Subcutaneous abdominal adipose tissue (tissue), 5 donors: ENCODE measurements around the gene OTOP2.

Experiments used
- H3K27ac ChIP-seq: one replicate; pipeline ENCODE4 v1.7.0; 2013; ENCODE audit warnings: low read depth, mild to moderate bottlenecking, inconsistent platforms, low read length, moderate library complexity
- H3K27me3 ChIP-seq, 5 donors: one replicate each; pipeline ENCODE4 v1.7.0; 2013; ENCODE audit warnings: low read length in 5 of 5, inconsistent platforms in 1 of 5; ENCODE audit not compliant: control insufficient read depth in 5 of 5, insufficient read depth in 4 of 5
- H3K36me3 ChIP-seq, 5 donors: one replicate each; pipeline ENCODE4 v1.7.0; 2013; ENCODE audit warnings: low read length in 5 of 5; ENCODE audit not compliant: control insufficient read depth in 5 of 5, insufficient read depth in 5 of 5
- H3K4me1 ChIP-seq, 5 donors: one replicate each; pipeline ENCODE4 v1.7.0; 2013; ENCODE audit warnings: low read length in 5 of 5, mild to moderate bottlenecking in 3 of 5, moderate library complexity in 1 of 5; ENCODE audit not compliant: control insufficient read depth in 5 of 5, insufficient read depth in 5 of 5
- H3K4me3 ChIP-seq, 5 donors: one replicate each; pipeline ENCODE4 v1.7.0; 2013; ENCODE audit warnings: low read length in 5 of 5, low read depth in 1 of 5
- H3K9ac ChIP-seq, 5 donors: one replicate each; pipeline ENCODE4 v1.7.0; 2013; ENCODE audit warnings: low read length in 5 of 5, mild to moderate bottlenecking in 4 of 5, moderate library complexity in 3 of 5
- H3K9me3 ChIP-seq, 5 donors: one replicate each; pipeline ENCODE4 v1.7.0; 2013; ENCODE audit warnings: low read length in 5 of 5; ENCODE audit not compliant: control insufficient read depth in 5 of 5
- donor health status: healthy.
- donor health status: healthy.
- donor health status: healthy.
- donor health status: healthy.
- donor health status: healthy.

Gene OTOP2

GRCh38 chr17:74916136-74916850, 7.8 kb upstream of the OTOP2 start:
- Histone ChIP-seq H3K9me3 (peaks cover 0 to 2% (median 0%) of the 10 kb centered on the region in 5 donors), H3K27ac (no peak overlapping the region), H3K4me3 (no peak overlapping the region), H3K4me1 (peaks cover 0 to 17% (median 3%) of the 10 kb centered on the region in 5 donors), H3K9ac (no peak overlapping the region), H3K36me3 (no peaks in the 10 kb centered on the region), H3K27me3 (peaks cover 23 to 54% (median 39%) of the 10 kb centered on the region in 5 donors)

- no peak overlapping the region for H3K9ac ChIP-seq
- H3K27me3 ChIP-seq = peaks cover 28 to 59% (median 44%) of the 10 kb centered on the region in 5 donors
Measured at GRCh38 chr17:74916851-74917199, 7.2 kb upstream of the OTOP2 start.

GRCh38 chr17:74917430-74917829, 6.6 kb upstream of the OTOP2 start:
- H3K27me3 ChIP-seq = peaks cover 33 to 64% (median 49%) of the 10 kb centered on the region in 5 donors
- H3K4me3 ChIP-seq = no peak overlapping the region
- peaks cover 0 to 18% (median 3%) of the 10 kb centered on the region in 5 donors for H3K4me1 ChIP-seq
- no peaks in the 10 kb centered on the region for H3K36me3 ChIP-seq
- H3K9ac ChIP-seq = no peak overlapping the region
- no peak overlapping the region for H3K27ac ChIP-seq
- H3K9me3 ChIP-seq = peaks cover 0 to 2% (median 0%) of the 10 kb centered on the region in 5 donors

More at GRCh38 chr17:74916851-74917199, 7.2 kb upstream of the OTOP2 start:
- Histone ChIP-seq H3K27ac (no peak overlapping the region), H3K4me3 (no peak overlapping the region), H3K9me3 (peaks cover 0 to 2% (median 0%) of the 10 kb centered on the region in 5 donors), H3K36me3 (no peaks in the 10 kb centered on the region), H3K4me1 (peaks cover 0 to 17% (median 3%) of the 10 kb centered on the region in 5 donors)

- peaks cover 0 to 2% (median 0%) of the 10 kb centered on the region in 5 donors for H3K9me3 ChIP-seq
- H3K4me1 ChIP-seq = peaks cover 3 to 30% (median 13%) of the 10 kb centered on the region in 5 donors
- no peaks in the 10 kb centered on the region for H3K36me3 ChIP-seq
- no peak overlapping the region for H3K9ac ChIP-seq
- no peak overlapping the region for H3K27ac ChIP-seq
- peaks cover 40 to 73% (median 56%) of the 10 kb centered on the region in 5 donors for H3K27me3 ChIP-seq
- no peak overlapping the region for H3K4me3 ChIP-seq
Measured at GRCh38 chr17:74918906-74919305, 5.2 kb upstream of the OTOP2 start.

GRCh38 chr17:74919440-74920305, 4.4 kb upstream of the OTOP2 start:
- H3K4me1 ChIP-seq = peaks cover 3 to 37% (median 21%) of the 10 kb centered on the region in 5 donors
- H3K4me3 ChIP-seq = no peak overlapping the region
- H3K9ac ChIP-seq = no peak overlapping the region
- peaks cover 44 to 81% (median 64%) of the 10 kb centered on the region in 5 donors for H3K27me3 ChIP-seq
- H3K36me3 ChIP-seq = no peaks in the 10 kb centered on the region
- no peak overlapping the region for H3K27ac ChIP-seq
- peaks cover 0 to 2% (median 0%) of the 10 kb centered on the region in 5 donors for H3K9me3 ChIP-seq

GRCh38 chr17:74920306-74920620, 3.8 kb upstream of the OTOP2 start:
- H3K36me3 ChIP-seq = no peaks in the 10 kb centered on the region
- no peak overlapping the region for H3K9ac ChIP-seq
- H3K9me3 ChIP-seq = peaks cover 0 to 2% (median 0%) of the 10 kb centered on the region in 5 donors
- peaks cover 44 to 82% (median 65%) of the 10 kb centered on the region in 5 donors for H3K27me3 ChIP-seq
- peaks cover 3 to 40% (median 23%) of the 10 kb centered on the region in 5 donors for H3K4me1 ChIP-seq
- H3K27ac ChIP-seq = no peak overlapping the region
- no peak overlapping the region for H3K4me3 ChIP-seq

- H3K36me3 ChIP-seq = no peaks in the 10 kb centered on the region
- H3K27ac ChIP-seq = no peak overlapping the region
- peaks cover 3 to 40% (median 23%) of the 10 kb centered on the region in 5 donors for H3K4me1 ChIP-seq
- no peak overlapping the region for H3K9ac ChIP-seq
- H3K9me3 ChIP-seq = peaks cover 0 to 2% (median 0%) of the 10 kb centered on the region in 5 donors
- H3K27me3 ChIP-seq = peaks cover 40 to 85% (median 68%) of the 10 kb centered on the region in 5 donors
- no peak overlapping the region for H3K4me3 ChIP-seq
Measured at GRCh38 chr17:74920642-74921025, 3.4 kb upstream of the OTOP2 start.

GRCh38 chr17:74921026-74921681, 2.9 kb upstream of the OTOP2 start:
- Histone ChIP-seq H3K27me3 (peaks cover 44 to 88% (median 73%) of the 10 kb centered on the region in 5 donors), H3K9me3 (peaks cover 0 to 2% (median 0%) of the 10 kb centered on the region in 5 donors), H3K36me3 (no peaks in the 10 kb centered on the region), H3K4me3 (no peak overlapping the region), H3K9ac (no peak overlapping the region), H3K4me1 (peaks cover 3 to 40% (median 23%) of the 10 kb centered on the region in 5 donors), H3K27ac (no peak overlapping the region)

GRCh38 chr17:74921769-74922168, 2.3 kb upstream of the OTOP2 start:
- H3K4me3 ChIP-seq = no peak overlapping the region
- H3K9ac ChIP-seq = no peak overlapping the region
- no peaks in the 10 kb centered on the region for H3K36me3 ChIP-seq
- no peak overlapping the region for H3K27ac ChIP-seq
- H3K9me3 ChIP-seq = peaks cover 0 to under 1% (median 0%) of the 10 kb centered on the region in 5 donors
- H3K4me1 ChIP-seq = peaks cover 2 to 40% (median 23%) of the 10 kb centered on the region in 5 donors
- peaks cover 44 to 85% (median 70%) of the 10 kb centered on the region in 5 donors for H3K27me3 ChIP-seq
